Neural cell (in vitro differentiated cells): Measurements from ENCODE around the gene ADGRG1.

ENCODE experiments used
- CTCF ChIP-seq: fragments of 450-650 bp; IDR thresholded peaks from 2 replicates; pipeline ENCODE4 v1.5.1; 2014; ENCODE audit warnings: antibody characterized with exemption, mild to moderate bottlenecking, moderate library complexity; ENCODE audit not compliant: poor library complexity, severe bottlenecking
- POLR2AphosphoS5 ChIP-seq: IDR thresholded peaks from 2 replicates; pipeline ENCODE4 v1.6.1; 2012

- TF ChIP-seq POLR2AphosphoS5 (no peak), CTCF (no peak)
Observed at GRCh38 chr16:57579361-57579665, 49.1 kb upstream of the ADGRG1 start.
